ELR (cell line): ENCODE measurements around the gene KIAA1217.

Experiments
- DNase-seq: peaks from one replicate; pipeline ENCODE4 v3.0.0-alpha.2; 2015; ENCODE audit warnings: low read depth

KIAA1217 gene, protein sequence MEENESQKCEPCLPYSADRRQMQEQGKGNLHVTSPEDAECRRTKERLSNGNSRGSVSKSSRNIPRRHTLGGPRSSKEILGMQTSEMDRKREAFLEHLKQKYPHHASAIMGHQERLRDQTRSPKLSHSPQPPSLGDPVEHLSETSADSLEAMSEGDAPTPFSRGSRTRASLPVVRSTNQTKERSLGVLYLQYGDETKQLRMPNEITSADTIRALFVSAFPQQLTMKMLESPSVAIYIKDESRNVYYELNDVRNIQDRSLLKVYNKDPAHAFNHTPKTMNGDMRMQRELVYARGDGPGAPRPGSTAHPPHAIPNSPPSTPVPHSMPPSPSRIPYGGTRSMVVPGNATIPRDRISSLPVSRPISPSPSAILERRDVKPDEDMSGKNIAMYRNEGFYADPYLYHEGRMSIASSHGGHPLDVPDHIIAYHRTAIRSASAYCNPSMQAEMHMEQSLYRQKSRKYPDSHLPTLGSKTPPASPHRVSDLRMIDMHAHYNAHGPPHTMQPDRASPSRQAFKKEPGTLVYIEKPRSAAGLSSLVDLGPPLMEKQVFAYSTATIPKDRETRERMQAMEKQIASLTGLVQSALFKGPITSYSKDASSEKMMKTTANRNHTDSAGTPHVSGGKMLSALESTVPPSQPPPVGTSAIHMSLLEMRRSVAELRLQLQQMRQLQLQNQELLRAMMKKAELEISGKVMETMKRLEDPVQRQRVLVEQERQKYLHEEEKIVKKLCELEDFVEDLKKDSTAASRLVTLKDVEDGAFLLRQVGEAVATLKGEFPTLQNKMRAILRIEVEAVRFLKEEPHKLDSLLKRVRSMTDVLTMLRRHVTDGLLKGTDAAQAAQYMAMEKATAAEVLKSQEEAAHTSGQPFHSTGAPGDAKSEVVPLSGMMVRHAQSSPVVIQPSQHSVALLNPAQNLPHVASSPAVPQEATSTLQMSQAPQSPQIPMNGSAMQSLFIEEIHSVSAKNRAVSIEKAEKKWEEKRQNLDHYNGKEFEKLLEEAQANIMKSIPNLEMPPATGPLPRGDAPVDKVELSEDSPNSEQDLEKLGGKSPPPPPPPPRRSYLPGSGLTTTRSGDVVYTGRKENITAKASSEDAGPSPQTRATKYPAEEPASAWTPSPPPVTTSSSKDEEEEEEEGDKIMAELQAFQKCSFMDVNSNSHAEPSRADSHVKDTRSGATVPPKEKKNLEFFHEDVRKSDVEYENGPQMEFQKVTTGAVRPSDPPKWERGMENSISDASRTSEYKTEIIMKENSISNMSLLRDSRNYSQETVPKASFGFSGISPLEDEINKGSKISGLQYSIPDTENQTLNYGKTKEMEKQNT (N-terminal part only)

DNA sequence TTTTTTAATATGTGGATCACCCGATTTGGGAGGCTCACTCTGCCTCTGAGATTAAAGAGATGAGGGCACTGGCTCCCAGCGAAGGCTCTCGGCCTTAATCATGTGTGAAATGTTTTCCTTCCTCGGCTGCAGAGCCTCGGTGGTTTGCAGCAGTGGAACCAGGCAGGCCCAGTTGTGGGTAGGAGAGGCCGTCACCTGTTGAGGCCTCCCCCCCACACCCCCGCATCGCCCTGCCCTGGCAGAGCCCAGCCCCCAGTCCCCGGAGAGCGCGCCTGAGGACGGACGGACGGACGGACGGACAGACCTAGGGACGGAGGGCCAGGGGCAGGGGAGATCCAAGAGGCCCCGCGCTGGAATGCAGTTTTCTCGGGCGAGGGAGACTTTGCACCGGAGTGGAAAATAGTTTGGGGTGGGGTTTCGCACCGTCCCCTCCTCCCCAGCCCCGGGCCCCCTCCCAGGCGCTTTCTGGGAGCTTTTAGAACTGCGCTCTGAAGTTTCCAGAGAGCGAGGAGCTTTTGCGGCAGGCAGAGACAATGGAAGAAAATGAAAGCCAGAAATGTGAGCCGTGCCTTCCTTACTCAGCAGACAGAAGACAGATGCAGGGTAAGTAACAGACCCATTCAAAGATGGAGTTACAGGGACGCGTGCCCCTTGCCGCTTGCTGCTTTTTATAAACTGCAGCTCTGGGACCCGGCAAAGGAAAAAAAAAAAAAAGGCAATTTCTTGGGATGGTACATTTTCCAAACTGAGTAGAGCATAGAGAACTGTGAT lies at the start of gene KIAA1217:
Gene KIAA1217, plus strand, starts transcription at position 478 of the 771 bp plus-strand sequence. Its CDS starts 56 bp downstream, at position 534.
- DNase-seq: peak; percentile 35

DNA sequence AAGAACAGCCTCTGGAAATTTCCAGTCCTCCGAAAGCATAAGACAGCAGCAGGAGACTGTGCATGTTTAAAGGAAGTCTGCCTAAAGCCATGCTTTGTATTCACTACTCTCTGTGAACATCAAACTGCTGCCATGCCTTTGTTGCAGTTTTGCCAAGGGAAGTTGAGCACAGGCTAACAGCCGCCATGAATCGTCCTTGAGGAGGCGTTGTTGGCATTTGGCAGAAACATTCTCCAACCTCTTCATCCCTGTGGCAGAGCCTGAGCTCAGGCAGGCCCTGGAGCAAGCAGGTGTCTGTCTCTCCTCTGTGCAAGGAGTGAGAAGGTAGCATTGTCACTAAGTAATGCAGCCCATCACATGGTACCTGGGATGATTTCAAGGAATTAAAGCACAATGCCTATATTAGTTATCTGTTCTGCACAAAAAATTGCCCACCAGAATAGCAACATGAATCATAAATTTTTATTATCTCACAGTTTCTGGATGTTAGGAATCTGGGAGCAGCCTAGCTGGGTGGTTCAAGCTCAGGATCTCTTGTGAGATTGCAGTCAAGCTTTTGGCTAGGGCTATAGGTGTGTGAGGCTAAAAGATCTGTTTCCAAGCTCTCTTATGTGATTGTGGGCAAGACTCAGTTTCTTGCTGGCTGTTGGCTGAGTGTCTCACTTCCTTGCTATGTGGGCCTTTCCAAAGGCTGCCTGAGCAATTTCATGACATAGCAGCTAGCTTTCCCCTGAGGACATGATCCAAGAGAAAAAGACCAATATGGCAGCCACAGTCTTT lies 46.5 kb upstream of the KIAA1217 start:
- no peak for DNase-seq

DNA sequence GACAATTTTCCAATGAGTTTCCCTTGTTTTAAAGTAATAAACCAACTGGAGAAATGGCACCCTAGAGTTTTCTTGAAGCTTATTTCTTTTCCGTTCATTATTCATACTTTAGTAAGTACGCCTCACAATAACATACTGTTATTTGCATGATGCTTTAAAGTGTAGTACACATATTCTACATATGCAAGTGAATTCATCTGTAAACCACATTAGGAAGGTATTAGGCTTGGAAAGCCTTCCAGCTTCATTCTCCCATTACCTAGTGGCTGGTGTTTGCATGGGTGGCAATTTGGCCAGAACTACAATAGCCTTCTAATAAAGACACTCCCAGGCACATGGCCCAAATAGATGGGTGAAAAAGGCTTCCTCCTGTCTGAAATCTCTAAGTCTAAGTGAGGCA lies 45.5 kb upstream of the KIAA1217 start:
- no peak for DNase-seq

DNA sequence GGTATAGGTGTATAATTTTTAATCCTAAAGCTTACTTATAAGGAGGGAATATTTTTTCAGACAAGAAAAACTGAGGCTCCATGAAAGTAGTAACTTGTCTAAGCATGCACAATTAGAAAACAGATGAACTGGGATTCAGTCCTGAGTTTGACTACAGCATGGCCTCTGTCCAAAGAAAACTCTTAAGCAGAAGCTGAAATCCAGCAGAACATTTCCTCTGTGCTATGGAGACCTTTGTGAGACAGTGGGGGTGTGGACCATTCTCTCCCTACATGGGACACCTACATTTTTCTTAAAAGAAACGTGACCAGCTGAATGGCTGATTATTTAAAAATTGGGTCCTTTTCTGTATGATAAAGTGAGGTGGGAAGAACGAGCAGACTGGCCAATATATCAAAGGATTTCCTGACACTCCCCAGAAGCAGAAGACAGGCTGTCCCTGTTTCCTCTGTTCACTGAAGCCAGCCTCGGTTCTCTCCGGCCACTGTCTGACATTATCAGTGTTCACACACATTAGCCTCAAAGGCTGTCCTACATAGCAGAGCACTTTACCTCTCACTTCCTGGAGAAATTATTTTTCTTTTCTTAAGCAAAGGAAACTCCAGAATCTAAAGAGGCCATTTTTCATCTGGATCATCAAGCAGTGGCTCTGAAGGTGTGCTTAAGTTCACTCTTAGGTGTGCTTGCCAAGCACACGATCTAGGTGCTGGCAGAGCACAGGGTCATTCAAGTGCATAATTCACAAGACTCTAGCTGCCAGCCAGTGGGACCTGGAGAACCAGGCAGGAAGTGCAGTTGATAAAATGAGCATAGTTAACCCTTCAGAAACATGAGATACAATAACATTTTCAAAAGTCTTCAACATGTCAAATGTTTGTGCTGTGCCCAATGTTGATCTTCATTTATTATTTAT lies 40.4 kb upstream of the KIAA1217 start:
- no peak for DNase-seq

DNA sequence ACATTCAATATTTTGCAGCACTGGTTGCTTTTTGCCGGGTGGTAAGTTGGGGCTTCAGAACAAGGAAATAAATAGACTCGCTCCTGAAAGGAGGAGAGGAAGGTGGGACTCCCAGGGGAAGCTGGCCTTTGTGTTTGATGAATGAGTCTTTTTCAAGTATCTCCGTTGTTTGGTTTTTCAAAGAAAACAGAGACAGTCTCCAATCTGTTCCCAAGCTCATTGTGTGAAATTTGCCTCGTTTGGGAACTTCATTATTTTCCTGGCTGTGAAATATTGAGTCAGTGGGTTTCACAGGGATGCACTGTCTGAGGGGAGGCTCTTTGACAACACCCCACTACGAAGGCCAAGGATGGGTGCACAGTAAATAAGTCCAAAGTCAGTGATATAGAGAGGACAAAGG lies 38.7 kb upstream of the KIAA1217 start:
- no peak for DNase-seq

DNA sequence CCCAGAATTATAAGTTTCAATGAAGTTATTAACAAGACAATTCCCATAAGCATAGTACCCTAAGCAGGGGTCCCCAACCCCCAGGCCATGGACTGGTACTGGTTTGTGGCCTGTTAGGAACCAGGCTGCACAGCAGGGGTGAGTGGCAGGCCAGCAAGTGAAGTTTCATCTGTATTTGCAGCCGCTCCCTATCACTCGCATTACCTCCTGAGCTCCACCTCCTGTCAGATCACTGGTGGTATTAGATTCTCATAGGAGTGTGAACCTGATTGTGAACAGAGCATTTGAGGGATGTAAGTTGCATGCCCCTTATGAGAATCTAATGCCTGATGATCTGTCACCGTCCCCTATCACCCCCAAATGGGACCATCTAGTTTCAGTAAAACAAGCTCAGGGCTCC lies 36.0 kb upstream of the KIAA1217 start:
- no peak for DNase-seq

DNA sequence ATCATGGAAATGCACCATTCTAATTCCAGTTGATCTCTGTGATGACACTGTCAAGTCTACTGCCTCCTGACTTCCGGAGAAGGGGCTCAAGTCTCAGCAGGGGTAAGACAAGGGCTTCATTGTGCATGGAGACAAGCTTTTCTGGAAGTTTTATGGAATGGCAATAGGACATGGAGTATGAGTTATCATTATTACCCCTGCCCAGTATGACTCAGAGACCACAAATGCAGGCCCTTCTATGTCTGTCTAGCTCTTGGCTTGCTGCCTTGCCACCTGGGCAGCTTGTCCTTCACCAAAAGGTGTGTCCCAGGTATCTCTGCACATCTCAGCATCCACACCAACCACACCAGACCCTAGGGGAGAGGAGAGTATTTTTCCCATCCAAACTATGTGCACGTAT lies 34.9 kb upstream of the KIAA1217 start:
- no peak for DNase-seq

DNA sequence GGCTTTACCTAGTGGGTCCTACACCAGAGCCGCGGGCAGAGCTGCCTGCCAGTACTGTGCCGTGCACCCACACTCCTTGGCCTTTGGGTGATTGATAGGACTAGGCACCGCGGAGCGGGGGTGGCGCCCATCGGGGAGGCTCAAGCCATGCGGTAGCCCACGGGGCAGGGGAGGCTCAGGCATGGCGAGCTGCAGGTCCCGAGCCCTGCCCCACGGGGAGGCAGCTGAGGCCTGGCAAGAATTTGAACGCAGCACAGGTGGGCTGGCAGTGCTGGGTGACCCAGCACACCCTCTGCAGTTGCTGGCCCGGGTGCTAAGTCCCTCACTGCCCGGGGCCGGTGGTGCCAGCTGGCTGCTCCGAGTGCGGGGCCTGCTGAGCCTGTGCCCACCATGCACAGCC lies 32.3 kb upstream of the KIAA1217 start:
- no peak for DNase-seq

DNA sequence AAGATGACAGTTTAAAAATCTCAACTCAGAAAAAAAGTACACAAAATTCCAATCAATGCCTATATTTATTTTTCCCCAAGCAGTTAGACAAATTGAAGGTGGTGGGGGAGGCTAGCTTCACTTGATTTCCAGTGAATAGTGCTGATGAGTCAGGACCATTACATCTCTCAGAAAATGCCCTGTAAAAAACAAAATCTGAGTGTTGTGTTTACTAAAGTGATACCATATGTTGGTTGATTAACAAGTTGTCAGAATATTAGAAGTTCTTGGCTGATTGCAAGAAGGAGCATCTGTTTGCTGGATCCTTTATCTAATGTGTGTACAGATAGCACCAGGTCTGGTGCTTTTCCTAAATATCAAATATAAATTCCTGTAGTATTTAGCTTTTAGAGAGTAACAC lies 31.3 kb upstream of the KIAA1217 start:
- DNase-seq: no peak

DNA sequence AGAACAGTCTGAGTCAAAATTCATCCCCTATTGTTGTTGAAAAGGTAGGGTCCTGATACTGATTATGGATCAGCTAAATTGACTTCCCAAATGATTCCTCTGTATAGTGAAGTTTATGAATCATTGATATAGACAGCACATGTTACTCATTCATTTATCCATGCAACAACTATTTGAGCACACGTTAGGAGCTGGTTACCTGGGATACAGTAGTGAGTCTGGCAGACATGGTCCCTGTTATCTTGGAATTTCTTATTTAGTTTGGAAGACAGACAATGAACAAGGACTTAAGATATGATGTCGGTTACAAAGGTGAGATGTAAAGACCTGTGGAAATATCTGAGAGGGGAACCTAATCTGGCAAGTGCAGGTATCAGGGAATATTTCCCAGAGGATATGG lies 28.0 kb upstream of the KIAA1217 start:
- DNase-seq: no peak

DNA sequence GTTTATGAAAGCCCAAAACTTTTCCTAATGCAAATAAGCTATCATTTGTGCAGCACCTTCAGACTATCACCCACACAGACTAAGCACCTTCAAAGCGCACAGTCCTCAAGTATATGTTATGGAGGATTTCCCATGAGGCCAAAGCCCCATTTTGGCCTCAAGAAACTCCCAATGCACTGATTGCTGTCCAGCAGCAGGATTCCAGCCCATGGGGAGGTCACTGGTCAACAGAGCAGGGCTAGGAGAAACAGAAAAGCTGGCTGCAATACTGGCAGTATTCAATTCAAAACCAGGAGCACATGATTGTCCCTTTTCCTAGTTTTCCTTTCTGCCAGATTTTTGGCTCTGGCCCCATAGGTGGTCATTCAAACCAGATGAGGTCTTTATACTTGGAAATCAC lies 24.5 kb upstream of the KIAA1217 start:
- no peak for DNase-seq

DNA sequence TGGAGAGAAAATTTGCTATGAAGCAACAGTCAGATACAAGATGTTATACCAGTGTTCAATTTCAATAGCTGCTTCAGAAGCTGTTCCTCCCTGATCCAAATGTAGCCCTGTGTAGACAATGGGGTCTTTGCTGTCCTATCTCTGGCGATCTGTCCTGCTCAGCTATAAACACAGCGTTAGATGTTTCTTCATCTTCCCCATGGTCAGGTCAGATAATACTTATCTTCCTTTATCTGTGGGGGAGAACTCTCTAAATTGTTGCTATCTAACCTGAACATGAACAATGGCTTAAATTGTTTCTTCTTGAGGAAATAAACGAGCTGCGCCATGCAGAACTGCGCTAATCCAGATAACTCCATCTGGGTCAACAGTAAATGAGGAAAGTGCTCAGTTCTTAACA lies 15.6 kb upstream of the KIAA1217 start:
- DNase-seq: no peak

DNA sequence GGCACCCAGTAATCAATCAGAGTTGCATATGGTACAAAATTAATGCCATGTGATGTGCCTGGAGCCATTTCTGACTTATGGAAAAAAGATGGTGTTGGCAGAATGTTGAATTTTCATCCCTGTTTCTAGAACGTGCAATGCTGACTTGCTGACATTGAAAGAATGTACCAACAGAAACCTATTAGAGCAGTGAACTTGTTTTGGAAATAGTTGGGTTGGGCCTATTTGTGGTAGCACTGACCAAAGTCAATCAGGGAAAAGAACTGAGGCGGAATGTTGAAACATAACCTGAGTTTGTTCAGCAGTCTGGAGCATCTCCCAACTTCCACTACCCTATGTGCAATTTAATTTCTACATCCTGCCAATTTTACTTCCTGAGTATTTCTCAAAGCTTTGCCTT lies 11.7 kb upstream of the KIAA1217 start:
- DNase-seq: no peak

DNA sequence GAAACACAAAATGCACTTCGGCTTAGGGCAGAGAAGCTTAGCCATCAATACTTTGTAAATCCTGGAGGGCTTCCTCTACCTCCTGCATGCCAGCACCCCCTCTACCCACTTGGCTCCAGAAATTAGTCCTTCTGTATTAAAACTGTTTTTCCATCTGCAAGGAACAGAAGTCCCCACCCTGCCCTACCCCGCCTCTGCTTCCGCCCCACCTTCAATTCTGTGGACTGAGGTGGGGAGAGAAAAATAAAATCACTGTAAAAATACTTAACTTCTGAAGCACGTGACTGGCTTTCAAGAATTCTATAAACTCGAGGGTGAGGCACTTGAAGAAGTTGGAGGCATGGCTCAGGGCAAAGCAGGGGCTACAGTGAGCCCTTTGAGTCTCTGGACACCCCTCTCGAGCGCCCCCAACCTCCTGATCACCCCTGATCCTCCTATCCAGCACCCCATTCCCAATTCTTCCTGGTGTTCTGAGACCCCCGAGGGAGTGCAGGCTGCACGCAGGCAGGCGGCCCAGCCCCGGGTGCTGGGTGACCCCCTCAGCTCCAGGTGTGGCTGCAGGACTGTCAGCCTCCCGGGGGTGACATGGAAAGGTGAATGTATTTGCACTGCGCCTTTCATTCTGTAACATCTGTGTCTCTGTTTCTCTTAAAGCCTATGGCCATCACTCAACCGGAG lies 7.3 kb upstream of the KIAA1217 start:
- no peak for DNase-seq

DNA sequence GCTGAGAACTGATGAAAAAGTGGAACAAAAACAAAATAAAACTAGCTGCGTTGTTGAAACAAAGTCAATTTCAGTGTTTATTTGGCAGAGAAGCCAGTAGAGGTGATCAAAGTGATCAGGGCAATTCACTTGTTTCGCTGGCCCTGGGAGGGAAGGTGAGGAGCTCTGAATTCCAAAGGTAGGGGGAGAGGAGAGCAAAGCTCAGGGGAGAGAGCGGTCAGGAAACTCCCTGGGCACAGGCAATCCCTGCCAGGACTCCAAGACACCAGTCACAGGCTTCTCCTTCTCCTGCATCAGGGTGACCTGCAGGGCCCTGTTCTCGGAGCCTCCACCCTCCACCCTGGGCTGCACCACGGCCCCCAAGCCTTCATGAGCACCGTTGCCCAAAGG lies 6.8 kb upstream of the KIAA1217 start:
- no peak for DNase-seq

DNA sequence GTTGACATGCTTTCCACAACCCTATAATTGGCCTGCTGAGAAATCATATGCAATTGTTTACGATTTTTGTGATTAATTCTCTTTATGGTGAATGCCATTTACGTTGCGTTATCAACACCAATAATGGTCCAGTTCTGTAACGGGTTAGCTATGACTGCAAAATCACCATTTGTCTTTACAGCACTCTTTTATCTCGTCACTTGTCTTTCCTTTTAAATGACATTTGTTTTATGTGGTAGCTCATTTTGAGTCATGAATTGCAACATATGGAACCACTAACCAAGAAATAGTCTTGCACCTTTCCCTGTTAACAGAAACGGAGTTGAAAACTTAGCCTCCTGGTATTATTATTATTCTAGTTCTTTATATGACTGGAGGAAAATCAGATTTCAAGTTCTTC lies 3.1 kb upstream of the KIAA1217 start:
- DNase-seq: no peak

DNA sequence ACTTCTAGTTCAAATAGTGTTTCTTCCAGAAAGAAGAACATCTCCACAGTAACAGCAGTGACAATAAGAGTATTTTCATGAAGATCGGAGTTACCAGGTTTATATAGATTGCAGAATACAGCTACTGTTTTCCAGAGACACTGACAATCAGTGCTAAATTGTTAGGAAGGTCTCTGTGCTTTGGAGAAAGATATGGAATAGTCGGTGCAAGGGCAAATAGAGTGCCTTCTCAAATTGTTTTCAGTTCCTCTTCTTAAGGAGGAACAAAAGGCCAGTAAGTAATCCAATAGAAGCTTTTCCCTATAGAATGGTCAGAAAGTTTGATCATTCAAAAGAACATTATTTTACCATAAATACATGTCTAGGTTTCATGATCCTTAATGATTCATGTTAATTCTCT lies 2.6 kb upstream of the KIAA1217 start:
- DNase-seq: no peak

DNA sequence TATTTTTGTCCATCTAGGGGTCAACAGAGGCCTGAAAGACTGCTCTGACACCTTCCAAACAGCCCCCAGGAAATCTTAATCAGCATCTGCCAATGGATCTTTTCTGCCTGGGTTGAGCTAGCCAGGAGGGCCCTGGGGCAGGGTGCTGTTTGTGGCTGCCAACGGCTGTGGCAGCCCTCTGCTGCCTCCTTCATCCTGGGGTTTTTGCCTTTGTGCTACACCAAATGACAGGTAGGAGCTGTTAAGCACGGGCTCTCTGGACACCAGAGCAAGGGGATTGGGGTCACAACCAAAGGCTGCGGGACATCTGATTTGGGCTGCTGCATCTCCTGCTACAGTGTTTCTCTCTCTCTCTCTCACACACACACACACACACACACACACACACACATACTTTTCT lies 2.0 kb upstream of the KIAA1217 start:
- no peak for DNase-seq

DNA sequence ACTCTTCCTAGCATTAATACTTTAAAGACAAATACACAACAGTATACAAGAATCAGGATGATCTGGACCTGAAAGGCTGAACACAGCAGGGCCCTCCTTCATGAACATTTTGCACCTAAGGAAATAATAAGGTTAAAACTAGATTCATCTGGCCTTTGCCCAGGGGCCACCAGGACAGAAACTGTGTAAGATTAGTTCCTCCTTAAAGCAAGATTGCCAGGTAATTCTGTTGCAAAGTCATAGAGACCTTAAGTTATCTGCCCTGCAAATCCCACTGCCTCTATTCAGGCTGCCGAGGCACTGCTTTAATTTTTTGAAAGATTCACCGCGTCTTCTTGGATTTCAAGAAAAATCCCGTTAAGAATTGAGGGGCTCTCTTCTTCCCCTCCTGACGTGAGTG lies 1.6 kb upstream of the KIAA1217 start:
- no peak for DNase-seq
